HG03095 (cell line): ENCODE results near the gene FOXN3.

Experiments
- ATAC-seq: cut with Tn5 transposase; IDR thresholded peaks from one replicate; pipeline ENCODE4 v1.9.1; 2021; ENCODE audit warnings: moderate library complexity; ENCODE audit not compliant: unreplicated experiment

Gene FOXN3

DNA sequence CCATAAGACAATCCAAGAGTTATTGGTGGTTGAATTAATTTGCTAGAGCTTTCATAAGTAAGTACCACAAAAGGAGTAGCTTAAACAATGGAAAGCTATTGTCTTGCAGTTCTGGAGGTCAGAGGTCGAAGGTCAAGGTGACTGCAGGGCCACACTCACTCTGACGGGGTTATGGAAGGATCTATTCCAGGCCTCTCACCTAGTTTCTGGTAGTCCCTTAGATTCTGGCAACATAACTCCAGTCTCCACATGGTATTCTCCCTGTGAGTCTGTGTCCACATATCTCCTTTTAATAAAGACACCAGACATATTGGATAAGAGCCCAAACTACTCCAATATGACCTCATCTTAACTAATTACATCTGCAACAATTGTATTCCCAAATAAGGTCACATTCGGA, 273.4 kb downstream of the FOXN3 start:
- ATAC-seq: no peak

DNA sequence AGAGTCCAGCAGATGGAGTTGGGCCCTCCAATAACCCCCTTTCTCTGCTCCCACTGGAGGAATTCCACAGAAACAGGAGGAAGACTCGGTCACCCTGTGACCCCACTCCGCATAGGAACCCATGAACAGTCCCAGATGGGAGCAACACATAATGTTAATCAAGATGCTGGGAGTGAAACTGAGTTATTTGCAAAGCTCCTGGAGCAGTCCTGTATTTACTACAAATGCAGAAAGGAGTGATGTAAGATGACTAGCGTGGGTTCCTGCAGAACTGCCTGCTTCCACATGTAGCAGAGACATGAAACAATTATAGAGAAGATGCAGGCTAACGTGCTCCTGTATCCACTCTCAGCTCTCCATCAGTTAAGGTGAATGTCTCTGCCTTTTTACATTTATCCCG, 274.7 kb downstream of the FOXN3 start:
- ATAC-seq: no peak

DNA sequence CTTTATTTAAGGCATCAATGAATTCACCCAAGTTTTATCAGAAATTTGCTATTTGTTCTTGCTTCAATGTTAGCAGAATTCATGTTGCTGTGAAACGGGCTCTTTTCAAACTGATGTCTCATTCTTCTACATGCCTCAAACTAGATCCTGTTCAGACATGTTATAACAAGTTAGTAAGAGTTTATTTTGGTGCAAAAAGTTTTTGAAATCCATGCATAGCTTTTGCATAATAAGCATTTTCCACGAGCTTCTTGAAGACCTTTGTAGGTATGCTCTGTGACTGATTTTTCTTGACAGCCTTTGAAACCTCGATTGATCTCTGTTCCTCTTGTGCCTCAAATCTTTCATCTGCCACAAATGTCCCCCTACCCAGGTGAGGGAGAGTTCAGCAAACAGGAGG, 275.2 kb downstream of the FOXN3 start:
- no peak for ATAC-seq

- no peak for ATAC-seq
Observed at GRCh38 chr14:89140326-89140725, 276.7 kb downstream of the FOXN3 start.

GRCh38 chr14:89139404-89140247, 277.4 kb downstream of the FOXN3 start:
- no peak for ATAC-seq

DNA sequence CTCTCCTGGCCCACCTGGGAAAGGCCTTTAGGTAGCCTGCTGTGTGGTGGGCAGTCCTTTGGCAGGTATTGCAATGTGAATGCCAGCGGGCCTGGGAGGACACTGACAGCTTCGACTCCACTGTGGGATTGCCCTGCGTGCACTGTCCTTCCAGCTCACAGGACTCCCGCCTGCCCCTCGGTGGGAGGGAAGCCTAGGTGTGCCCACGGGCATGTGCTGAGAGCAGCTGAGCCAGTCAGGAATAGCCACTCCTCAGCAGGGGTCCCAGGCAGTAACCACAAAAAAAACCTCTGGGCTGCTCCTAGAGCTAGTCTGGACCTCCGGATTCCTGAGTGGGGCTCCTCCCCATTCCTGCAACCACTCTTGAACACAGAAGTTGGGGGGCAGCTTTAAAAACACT, 278.2 kb downstream of the FOXN3 start:
- no peak for ATAC-seq

GRCh38 chr14:89137526-89138163, 279.4 kb downstream of the FOXN3 start:
- ATAC-seq: no peak

- no peak for ATAC-seq
Observed at GRCh38 chr14:89136587-89136986, 280.4 kb downstream of the FOXN3 start.

DNA sequence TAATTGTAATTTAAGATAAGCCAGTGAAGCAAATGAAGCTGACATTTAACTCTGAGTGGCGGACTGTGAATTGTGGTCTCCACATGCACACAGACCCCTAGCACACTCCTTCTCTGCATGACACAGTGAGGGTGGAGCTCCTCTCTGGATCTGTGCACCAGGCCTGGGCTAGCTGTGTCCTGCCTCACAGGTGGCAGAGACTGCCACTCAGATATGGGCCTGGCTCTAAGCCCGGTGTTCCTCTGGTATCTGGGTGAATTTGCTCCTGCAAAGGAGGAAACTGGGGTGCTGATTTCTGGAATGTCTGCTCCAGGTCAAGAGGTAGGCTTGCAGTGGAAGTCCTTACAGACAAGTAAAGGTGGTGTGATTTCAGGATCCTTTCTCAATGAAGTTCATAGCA, 282.4 kb downstream of the FOXN3 start:
- ATAC-seq: no peak

DNA sequence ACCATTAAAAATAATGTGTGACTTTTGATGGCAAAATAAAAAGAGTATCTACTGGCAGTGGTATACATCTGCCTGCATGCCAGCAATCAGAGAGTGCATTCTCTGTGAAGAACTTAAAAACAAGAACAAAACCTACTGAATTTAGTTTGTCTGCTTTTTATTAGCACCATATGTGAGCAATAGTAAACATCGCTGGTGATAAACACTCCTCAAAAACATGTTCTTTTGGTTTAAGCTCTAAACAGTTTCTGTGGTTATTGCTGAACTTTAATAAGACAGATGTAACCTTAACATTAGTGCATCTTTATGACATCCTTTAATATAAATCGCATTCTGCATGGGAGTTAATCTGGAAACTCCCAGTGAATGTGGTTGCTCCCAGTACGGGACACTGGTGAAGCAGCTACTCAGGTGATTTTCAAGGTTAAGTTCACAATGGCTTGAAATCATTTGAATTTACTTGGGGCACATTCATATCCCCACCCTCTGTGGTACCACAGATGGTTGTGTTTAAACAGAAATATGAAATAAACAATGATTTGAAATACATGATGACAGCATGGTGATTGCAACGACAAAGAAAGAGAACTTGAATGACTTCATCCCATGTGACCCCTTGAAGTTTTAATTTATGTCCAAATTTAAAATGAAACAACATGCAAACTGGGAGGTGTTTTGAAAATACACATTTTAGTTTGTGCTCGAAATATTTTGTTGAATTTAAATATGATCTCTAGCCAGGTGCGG, 285.9 kb downstream of the FOXN3 start:
- no peak for ATAC-seq

DNA sequence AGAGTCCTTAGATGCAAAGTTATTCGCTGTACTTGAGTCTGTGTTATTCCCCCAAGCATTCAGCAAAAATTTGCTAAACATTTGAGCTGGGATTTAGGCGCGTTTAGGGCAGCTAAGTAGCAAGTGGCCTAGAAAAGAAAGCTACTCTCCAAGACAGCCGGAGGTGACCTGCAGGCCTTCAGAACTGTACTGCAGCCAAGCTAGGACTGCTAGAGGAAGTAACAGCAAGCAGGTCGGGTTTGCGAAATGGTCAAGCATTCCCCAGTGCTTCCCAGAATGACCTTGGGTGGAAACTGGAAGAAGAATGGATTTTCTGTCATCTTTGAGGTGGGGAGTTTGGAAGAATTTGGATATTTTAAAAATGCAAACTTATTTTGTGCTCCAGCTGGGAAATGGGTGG, 287.5 kb downstream of the FOXN3 start:
- no peak for ATAC-seq

DNA sequence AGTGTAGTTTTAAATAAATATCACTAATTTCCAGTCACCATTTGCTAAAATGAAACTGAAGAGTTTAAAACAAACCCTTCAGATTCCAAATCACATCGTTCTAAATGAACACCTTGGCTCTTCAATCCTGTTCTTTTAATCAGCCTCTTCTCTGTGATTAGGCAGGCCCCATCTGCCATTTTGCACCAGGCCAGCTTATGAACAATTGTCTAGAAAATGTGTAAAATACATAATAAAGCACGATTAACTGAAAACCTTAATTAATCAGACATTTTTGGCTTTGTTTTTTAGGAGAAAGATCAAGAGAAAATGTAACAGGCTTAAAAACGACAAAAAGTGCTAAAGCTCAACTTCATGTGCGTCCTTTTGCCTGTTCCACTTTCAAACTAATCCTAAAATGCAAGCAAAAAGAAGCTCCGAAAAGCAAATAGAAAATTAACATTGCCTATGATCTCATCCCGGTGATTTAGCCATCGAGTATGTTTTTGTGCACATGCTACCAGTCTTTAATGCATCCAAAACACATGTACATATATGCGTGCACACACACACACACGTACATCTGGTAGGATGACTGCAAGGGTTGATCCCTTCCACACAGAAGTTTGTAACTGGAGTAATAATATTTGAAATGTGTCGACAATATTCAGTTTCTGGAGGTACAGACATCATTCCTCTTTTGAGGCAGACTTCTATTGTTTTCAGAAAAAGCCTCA, 288.6 kb downstream of the FOXN3 start:
- no peak for ATAC-seq

GRCh38 chr14:89126461-89126860, 290.6 kb downstream of the FOXN3 start:
- ATAC-seq: no peak

DNA sequence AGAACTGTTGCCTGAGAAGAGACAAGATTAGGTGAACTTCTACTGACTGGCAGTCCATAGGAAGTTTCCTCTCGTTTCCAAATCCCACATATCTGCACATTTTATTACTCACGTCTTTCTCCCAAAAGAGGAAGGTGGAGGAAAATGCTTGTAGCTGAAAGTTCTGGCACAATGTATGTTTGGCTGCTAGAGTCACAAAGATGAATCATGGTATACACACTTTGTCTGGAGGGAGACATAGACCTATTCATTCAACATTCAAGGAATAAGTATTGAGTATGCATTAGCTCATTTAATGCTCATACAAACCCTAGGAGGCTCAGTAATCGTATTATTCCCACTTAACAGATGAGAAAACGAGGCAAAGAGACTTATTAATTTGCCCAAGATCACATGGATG, 291.8 kb downstream of the FOXN3 start:
- no peak for ATAC-seq

DNA sequence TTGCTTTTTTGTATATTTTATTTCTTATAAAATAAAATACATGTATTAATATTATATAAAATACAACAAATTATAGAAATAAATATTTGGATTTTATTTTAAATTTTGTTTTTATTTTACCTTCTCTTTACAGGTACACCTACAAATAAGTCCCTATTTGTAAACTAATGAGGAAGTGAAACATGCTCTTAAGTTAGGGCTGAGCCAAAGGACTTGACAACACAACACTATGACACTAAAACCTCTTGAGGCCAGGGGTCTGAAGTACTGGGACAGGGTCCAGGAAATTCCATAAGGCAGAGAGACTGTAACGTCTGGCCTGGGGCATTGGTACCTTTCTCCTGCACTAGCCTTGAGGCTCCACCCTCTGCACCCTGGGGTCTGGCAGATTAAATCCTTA, 293.2 kb downstream of the FOXN3 start:
- no peak for ATAC-seq

GRCh38 chr14:89123215-89123614, 293.8 kb downstream of the FOXN3 start:
- ATAC-seq: no peak

GRCh38 chr14:89121968-89122620, 294.9 kb downstream of the FOXN3 start:
- ATAC-seq: no peak

GRCh38 chr14:89117012-89117411, 300.0 kb downstream of the FOXN3 start:
- ATAC-seq: no peak

DNA sequence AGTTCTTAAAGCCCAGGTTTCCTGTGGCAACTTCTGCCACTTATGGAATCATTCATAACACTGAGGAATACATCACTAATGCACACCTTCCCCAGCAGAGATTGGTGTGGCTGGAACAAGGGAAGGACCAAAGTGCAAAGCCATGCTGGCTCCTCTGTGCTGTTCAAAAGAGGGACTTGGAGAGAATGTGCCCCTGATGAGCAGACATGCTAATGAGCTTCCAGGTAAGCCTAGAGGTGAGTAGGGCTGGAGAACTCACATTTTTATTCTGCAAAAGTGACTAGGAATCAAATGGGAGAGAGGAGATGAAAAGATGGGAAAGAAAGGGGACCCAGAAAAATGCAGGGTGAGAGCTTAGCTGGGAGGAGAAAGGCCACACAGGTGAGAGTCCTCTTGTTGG, 302.9 kb downstream of the FOXN3 start:
- no peak for ATAC-seq

- no peak for ATAC-seq
Observed at GRCh38 chr14:89112720-89113119, 304.3 kb downstream of the FOXN3 start.
